ENCODE measurements around the gene CREBZF.

Gene CREBZF

DNA sequence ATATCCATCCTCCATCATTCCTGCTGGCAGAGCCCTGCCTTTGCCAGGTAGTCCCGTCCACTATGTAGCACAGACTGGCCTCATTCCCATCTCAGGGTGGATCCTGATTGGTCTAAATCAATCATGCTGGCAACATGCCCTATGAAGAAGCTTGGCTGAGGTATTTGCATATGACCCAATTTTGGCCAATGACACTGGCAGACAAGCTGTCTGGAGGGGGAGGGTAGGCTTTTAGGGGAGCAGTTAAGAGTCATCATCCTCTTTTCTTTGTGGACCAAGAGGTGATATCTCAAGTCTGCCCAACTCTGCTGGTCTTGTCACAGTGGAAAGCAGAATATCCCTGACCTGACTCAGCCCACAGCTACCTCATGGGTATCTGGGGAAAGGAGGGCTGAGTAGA is 16.0 kb upstream of the CREBZF start:
- ChIA-PET CTCF (interaction anchor here (3.4 kb wide), 1 partner anchor 15 kb away, joined by 14 read pairs; no protein-coding TSS in a partner anchor), POLR2A (interaction anchor here (1.1 to 1.5 kb wide), 2 partner anchors 16 to 53 kb away, joined by 3 to 7 read pairs; partner anchors contain the start of gene TMEM126B)
- Histone ChIP-seq H3K27ac (ENCODE audit: extremely low read depth, low read depth, low read length) (no peak overlapping the region), H3K4me1 (ENCODE audit: control insufficient read depth, insufficient read depth, low read length) (no peaks in the 10 kb centered on the region), H3K9me3 (ENCODE audit: control insufficient read depth, insufficient read depth, low read depth, low read length) (no peaks in the 10 kb centered on the region), H3K36me3 (ENCODE audit: control insufficient read depth in 2 of 2, insufficient read depth in 1 of 2, low read length in 2 of 2) (no peaks in the 10 kb centered on the region), H3K4me3 (ENCODE audit: low read depth, low read length) (no peak overlapping the region)
- TF ChIP-seq, protein P1, sequence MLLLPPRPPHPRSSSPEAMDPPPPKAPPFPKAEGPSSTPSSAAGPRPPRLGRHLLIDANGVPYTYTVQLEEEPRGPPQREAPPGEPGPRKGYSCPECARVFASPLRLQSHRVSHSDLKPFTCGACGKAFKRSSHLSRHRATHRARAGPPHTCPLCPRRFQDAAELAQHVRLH (tag by site-specific recombination; IDR thresholded peaks at IDR 0.05) = no peak

DNA sequence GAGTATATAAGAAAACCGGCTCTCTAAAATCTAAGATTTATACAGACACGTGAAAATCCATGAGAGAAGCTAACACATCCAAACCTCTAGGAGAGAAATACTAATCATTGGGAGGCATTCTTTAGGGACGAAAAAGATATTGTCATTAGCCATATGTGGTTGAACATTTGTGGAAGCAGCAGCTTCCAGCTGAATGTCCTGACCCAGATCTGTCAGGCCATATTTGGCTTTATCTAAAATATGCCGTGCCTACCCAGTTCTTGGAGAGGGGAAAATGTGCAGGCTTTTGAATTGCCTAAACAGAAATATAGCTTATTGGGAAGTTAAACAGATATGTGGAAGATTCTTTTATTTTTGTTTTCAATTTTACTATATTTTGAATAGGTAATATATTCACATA is 14.6 kb upstream of the CREBZF start:
- Histone ChIP-seq H3K27ac (ENCODE audit: extremely low read depth, low read depth, low read length) (no peak overlapping the region), H3K4me1 (ENCODE audit: control insufficient read depth, insufficient read depth, low read length) (no peaks in the 10 kb centered on the region), H3K36me3 (ENCODE audit: control insufficient read depth in 2 of 2, insufficient read depth in 1 of 2, low read length in 2 of 2) (no peaks in the 10 kb centered on the region), H3K4me3 (ENCODE audit: low read depth, low read length) (no peak overlapping the region), H3K9me3 (ENCODE audit: control insufficient read depth, insufficient read depth, low read depth, low read length) (no peaks in the 10 kb centered on the region)
- ChIA-PET CTCF (interaction anchor here (0.6 to 3.4 kb wide), 5 partner anchors 16 to 243 kb away, joined by 3 to 14 read pairs (median 3); no protein-coding TSS in a partner anchor), POLR2A (interaction anchor here (1.1 to 1.5 kb wide), 2 partner anchors 14 to 51 kb away, joined by 3 to 7 read pairs; partner anchors contain the start of gene TMEM126B)
- TF ChIP-seq ZNF701 (tag by site-specific recombination; IDR thresholded peaks at IDR 0.05) (no peak), ZNF501 (tag by site-specific recombination; IDR thresholded peaks at IDR 0.05) (no peak), ZNF341 (tag by site-specific recombination; IDR thresholded peaks at IDR 0.05; ENCODE audit: low read depth) (no peak), IKZF3 (tag by site-specific recombination; IDR thresholded peaks at IDR 0.05) (no peak), ZBTB8A (tag by site-specific recombination; IDR thresholded peaks at IDR 0.05) (no peak), ZNF175 (tag by site-specific recombination; IDR thresholded peaks at IDR 0.05) (no peak), ZNF529 (tag by site-specific recombination; IDR thresholded peaks at IDR 0.05; ENCODE audit: insufficient replicate concordance) (no peak), WT1 (tag by site-specific recombination; IDR thresholded peaks at IDR 0.05) (no peak), ZNF830 (tag by site-specific recombination; IDR thresholded peaks at IDR 0.05; ENCODE audit: low read depth) (no peak), ZNF76 (tag by site-specific recombination; IDR thresholded peaks at IDR 0.05; ENCODE audit: borderline replicate concordance, low read depth) (no peak), ZBTB7A (tag by site-specific recombination; IDR thresholded peaks at IDR 0.05; ENCODE audit: low read depth) (no peak), MEIS1 (CRISPR knock-in tag; IDR thresholded peaks at IDR 0.05; ENCODE audit: borderline replicate concordance) (no peak), ZNF473 (tag by site-specific recombination; IDR thresholded peaks at IDR 0.05) (no peak), ZNF223 (tag by site-specific recombination; IDR thresholded peaks at IDR 0.05) (no peak)
- TF ChIP-seq, protein P2, sequence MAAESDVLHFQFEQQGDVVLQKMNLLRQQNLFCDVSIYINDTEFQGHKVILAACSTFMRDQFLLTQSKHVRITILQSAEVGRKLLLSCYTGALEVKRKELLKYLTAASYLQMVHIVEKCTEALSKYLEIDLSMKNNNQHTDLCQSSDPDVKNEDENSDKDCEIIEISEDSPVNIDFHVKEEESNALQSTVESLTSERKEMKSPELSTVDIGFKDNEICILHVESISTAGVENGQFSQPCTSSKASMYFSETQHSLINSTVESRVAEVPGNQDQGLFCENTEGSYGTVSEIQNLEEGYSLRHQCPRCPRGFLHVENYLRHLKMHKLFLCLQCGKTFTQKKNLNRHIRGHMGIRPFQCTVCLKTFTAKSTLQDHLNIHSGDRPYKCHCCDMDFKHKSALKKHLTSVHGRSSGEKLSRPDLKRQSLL (tag by site-specific recombination; IDR thresholded peaks at IDR 0.05) = no peak
- TF ChIP-seq, protein P3, sequence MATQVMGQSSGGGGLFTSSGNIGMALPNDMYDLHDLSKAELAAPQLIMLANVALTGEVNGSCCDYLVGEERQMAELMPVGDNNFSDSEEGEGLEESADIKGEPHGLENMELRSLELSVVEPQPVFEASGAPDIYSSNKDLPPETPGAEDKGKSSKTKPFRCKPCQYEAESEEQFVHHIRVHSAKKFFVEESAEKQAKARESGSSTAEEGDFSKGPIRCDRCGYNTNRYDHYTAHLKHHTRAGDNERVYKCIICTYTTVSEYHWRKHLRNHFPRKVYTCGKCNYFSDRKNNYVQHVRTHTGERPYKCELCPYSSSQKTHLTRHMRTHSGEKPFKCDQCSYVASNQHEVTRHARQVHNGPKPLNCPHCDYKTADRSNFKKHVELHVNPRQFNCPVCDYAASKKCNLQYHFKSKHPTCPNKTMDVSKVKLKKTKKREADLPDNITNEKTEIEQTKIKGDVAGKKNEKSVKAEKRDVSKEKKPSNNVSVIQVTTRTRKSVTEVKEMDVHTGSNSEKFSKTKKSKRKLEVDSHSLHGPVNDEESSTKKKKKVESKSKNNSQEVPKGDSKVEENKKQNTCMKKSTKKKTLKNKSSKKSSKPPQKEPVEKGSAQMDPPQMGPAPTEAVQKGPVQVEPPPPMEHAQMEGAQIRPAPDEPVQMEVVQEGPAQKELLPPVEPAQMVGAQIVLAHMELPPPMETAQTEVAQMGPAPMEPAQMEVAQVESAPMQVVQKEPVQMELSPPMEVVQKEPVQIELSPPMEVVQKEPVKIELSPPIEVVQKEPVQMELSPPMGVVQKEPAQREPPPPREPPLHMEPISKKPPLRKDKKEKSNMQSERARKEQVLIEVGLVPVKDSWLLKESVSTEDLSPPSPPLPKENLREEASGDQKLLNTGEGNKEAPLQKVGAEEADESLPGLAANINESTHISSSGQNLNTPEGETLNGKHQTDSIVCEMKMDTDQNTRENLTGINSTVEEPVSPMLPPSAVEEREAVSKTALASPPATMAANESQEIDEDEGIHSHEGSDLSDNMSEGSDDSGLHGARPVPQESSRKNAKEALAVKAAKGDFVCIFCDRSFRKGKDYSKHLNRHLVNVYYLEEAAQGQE (tag by site-specific recombination; IDR thresholded peaks at IDR 0.05) = no peak
- TF ChIP-seq, protein P4, sequence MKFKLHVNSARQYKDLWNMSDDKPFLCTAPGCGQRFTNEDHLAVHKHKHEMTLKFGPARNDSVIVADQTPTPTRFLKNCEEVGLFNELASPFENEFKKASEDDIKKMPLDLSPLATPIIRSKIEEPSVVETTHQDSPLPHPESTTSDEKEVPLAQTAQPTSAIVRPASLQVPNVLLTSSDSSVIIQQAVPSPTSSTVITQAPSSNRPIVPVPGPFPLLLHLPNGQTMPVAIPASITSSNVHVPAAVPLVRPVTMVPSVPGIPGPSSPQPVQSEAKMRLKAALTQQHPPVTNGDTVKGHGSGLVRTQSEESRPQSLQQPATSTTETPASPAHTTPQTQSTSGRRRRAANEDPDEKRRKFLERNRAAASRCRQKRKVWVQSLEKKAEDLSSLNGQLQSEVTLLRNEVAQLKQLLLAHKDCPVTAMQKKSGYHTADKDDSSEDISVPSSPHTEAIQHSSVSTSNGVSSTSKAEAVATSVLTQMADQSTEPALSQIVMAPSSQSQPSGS (tag by site-specific recombination; IDR thresholded peaks at IDR 0.05; ENCODE audit: low read depth) = no peak
- TF ChIP-seq, protein P5, sequence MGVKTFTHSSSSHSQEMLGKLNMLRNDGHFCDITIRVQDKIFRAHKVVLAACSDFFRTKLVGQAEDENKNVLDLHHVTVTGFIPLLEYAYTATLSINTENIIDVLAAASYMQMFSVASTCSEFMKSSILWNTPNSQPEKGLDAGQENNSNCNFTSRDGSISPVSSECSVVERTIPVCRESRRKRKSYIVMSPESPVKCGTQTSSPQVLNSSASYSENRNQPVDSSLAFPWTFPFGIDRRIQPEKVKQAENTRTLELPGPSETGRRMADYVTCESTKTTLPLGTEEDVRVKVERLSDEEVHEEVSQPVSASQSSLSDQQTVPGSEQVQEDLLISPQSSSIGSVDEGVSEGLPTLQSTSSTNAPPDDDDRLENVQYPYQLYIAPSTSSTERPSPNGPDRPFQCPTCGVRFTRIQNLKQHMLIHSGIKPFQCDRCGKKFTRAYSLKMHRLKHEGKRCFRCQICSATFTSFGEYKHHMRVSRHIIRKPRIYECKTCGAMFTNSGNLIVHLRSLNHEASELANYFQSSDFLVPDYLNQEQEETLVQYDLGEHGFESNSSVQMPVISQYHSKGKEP (tag by site-specific recombination; IDR thresholded peaks at IDR 0.05) = no peak
- TF ChIP-seq, protein P6, sequence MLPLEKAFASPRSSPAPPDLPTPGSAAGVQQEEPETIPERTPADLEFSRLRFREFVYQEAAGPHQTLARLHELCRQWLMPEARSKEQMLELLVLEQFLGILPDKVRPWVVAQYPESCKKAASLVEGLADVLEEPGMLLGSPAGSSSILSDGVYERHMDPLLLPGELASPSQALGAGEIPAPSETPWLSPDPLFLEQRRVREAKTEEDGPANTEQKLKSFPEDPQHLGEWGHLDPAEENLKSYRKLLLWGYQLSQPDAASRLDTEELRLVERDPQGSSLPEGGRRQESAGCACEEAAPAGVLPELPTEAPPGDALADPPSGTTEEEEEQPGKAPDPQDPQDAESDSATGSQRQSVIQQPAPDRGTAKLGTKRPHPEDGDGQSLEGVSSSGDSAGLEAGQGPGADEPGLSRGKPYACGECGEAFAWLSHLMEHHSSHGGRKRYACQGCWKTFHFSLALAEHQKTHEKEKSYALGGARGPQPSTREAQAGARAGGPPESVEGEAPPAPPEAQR (tag by site-specific recombination; IDR thresholded peaks at IDR 0.05) = no peak

Data from HEK293 (cell line).